HCEC 1CT (cell line): ENCODE data around the gene ISY1.
A peak's percentile ranks its signal among the peaks of the same experiment; 100 is the strongest.
"Not testable (repeated sequence)": the region's sequence is repeated elsewhere in the genome, so short reads cannot be mapped to it uniquely, and the experiment has no call there.

ENCODE experiments used
- DNase-seq: peaks from one replicate; pipeline ENCODE4 v3.0.0-alpha.2; 2017

ISY1 gene

DNA sequence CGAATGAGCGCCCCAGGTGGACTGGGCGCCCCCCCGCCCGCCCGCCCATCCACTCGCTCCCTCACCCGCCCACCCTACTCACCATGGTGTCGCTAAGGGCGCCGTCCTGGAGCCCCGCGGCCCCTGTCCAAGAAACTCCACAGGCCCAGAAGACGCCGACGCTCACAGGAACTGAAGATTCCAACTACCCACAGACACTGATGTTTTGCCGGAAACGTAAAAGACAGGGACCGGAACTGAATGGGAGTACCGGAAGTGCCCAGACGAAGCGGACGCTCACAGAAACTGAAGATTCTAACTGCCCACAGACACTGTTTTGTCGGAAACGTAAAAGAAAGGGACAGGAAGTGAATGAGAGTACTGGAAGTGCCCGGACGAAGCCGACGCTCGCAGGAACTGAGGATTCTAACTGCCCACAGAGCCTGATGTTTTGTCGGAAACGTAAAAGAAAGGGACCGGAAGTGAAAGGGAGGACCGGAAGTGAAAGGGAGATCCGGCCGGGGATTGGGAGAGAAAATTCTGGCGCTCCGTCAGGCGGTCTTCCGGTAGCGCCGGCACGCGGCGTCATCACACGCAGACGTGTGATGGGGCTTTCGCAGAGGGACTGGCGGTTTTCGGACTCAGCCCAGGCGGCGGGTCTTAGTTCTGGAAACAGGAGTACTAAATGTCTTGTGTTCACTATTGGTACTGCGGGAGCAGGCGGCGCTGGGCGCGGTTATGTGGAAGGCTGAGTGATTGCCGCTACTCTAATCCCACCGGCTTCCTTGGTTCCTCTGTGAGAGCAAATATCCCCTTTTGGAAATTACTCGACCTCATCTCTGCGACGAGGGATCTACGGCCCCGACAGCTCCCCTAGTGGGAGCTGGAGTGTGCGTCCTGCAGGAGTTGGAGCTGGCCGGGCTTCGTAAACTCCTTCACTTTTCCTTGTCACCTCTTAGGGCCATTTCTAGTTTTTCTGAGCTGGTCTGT, at the start of gene ISY1:
Gene ISY1 (minus strand): TSS at position 173 of the 969 bp plus-strand sequence. CDS start 88 bp downstream, at position 85.
- DNase-seq, result peak; percentile 98

DNA sequence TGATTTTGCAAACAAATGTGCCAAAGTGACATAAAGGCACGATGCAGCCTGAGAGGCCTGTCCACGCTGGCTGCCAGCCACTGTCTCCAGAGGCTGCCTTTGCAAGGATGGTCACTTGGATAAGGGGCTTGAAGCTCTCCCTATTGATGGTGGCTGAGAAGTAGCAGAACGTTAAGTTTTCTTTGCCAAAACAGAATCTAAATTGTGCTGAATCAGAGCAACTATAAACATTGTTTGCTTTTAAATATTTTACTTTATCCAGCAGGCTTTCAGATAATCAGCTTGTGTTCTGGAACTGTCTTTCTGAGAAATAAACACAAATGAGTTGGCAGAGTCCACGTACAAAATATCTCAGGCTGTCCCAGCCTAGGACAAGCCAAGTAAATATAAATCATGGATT, 46.6 kb upstream of the ISY1 start:
- DNase-seq, result no peak

DNA sequence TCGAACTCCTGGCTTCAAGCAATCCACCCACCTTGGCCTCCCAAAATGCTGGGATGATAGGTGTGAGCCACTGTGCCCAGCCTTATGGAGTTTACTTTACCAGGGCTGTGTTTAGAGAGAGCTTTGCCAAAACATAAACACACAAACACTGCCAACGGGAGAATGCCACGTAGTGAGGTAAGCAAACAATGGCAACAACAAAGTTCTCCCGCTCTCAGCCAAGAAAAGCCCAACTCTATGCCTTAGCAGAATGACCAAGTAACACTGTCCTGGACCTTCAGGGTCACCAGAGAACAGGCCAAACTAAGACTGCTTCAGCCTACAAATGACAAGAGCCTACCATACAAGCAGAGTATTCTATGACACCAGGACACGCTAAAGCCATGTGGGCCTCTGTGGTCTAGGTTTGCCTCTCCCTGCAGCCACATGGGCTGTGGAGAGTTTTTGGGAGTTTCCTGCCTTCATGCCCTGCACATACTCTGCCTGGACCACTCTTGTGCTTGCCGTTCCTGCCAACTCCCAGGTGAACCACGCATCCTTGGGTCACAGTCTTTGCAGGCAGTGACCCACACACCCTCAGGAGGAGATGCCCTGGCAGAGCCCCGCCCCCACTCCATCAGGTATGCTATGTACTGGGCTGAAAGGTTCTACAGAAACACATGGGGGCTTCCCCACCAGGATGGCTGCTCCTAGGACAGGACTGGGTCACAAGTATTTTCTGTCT, 44.4 kb upstream of the ISY1 start:
- no peak for DNase-seq

DNA sequence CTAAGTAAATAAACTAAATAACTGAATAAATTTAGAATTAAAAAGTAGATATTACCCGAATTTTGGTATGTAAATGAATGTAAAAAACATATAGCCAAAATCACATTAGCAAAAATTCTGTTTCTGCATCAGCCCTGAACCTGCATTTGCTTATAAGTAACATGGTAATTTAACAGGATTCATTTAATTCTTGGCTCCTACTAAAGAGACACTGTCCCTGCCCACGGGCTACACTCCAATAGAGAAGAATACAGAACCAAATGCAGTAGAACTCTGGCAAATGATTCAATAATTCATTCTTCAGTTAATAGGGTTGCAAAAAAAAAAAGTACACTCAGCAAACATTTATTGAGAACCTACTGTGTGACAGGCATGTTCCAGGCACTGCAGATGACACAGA, 43.6 kb upstream of the ISY1 start:
- no peak for DNase-seq

DNA sequence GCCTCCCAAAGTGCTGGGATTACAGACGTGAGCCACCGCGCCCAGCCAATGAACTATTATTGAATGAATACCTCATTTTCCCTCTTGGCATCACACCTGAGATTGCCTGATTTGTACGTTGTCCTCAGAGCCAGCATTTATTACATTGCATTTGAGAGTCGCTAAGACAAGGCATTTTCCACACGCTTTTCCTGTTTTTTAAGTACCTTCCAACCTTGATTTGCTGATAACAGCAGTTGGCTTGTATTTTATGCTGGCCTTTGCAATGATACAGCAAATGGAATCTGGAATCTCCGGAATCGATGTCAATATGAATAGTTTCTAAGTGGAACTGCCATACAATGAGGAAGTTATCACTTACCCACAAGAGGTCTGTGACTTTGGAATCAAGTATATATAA, 38.5 kb upstream of the ISY1 start:
- DNase-seq, result no peak

DNA sequence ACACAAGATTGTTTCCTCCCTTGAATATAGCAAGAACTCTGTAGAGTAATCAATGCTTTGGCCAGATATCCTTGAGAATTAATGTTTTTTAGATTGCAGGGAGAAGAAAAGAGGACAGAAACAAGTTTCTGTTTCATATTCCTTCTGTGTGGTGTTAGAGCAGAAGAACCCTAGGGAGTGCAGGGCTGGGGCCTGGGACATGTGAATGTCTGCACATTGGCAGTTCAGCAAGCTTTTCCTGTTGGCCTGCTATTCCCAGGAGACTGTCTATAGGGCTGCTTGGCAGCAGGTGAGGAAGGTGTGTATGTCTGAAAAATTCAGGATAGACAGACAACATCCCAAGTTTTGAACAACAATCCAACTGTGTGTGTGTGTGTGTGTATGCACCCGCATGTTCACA, 36.5 kb upstream of the ISY1 start:
- DNase-seq, result no peak

DNA sequence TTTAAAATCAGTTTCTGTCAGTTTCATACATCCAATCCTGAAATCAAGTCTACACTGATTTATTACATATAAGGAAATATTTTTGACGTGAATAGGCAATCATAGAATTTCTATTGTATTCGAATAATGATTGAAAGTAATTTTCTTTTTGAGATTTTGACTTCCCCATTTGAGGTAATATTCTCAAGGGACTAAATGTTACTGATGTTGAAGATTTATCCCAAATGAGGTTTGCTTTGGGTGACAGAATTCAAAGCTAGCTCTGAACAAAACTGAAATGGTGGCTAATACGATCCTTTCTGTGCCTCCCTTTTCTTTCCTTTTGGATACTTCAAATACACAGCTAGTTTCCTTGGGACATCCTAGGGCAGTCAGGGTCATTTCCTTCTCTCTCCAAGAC, 35.7 kb upstream of the ISY1 start:
- no peak for DNase-seq

DNA sequence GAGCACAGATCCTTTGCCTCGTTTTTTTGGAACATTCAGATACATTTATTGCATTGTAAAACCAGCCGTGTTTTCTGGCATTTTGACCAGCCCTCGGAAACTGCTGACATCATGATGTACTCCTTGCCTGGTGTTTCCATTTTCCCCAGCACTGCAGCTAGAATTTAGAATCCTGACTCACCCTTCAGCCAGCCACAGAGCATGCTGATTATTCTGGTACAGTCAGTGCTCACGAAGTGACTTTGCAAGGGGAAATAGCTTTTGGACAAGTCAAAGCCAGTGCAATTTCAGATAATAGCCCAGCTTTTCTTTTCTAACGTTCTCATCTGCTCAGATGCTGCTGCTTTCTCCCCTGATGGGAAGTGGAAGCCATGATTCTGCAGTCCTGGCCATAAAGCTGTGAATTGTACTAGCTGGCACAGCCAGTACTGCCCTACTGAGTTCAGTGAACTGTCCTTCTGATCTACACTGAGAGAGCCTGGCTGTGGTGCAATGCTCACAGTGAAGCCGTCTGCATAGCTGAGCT, 34.9 kb upstream of the ISY1 start:
- peak; percentile 92 for DNase-seq

DNA sequence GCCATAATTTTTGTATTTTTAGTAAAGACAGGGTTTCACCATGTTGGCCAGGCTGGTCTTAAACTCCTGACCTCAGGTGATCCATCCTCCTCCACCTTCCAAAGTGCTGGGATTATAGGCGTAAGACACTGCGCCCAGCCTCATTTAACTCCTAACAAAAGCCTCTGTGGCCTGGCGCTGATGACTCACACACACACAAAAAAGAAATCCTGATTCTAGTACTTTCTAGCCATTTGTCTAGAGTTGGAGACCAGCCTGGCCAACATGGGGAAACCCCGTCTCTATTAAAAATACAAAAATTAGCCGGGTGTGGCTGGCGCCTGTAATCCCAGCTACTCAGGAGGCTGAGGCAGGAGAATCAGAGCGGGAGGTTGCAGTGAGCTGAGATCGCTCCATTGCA, 28.9 kb upstream of the ISY1 start:
- DNase-seq, result not testable (repeated sequence)

DNA sequence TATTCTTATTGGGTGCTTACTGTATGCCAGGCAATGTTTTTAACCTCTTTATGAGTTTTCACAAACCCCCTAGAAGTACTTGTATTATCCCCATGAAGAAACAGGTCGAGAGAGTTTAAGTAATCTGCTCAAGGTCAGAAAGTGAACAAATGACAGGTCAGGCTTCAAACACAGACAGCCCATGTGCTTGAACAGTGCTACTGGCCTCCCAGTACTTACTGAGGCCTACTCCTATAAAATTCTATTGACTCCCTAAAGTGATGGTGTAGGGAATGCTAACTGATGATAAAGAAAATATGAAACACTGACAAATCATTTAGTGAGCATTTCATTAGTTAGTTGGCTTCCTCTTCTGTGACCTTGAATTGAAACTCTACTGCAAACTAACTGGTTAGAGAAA, 27.0 kb upstream of the ISY1 start:
- no peak for DNase-seq

DNA sequence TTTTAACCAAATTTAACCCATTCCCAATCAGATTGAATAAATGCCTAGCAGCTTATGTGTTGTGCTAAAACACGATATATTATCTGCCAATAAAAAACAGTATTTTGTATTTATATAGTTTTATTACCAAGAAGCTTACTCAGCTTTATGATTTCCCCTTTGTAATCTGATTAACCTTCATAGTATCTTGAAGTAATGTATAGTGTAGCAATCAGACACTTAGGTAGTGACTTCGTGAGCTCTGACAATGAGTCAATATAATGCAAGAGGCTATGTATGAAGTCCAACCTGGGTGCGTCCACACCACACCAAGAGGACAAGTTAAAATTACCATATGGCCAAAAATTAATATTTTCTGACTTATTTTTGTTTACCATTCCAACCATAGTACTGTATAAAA, 24.9 kb upstream of the ISY1 start:
- no peak for DNase-seq

DNA sequence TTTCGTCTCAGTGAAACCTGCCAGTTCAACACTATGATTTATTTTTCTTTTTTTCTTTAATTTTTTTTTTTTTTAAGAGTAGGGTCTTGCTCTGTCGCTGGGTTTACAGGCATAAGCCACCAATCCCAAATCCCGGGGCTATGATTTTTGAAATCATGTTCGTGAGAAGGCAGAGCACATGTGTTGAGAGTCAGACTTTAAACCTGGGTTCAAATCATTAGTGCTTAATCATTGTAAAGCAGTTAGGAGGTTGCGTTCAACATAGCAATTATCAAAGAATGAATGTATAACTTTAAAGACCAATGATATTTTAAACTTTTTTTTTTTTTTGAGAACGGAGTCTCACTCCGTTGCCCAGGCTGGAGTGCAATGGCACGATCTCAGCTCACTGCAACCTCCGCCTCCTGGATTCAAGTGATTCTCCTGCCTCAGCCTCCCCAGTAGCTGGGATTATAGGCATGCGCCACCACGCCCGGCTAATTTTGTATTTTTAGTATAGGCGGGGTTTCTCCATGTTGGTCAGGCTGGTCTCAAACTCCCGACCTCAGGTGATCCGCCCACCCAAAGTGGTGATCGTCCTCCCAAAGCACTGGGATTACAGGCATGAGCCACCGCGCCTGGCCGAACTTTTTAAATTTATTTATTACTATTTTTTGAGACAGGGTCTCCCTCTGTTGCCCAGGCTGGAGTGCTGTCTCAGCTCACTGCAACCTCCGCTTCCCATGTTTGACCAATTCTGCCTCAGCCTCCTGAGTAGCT, 24.1 kb upstream of the ISY1 start:
- not testable (repeated sequence) for DNase-seq

DNA sequence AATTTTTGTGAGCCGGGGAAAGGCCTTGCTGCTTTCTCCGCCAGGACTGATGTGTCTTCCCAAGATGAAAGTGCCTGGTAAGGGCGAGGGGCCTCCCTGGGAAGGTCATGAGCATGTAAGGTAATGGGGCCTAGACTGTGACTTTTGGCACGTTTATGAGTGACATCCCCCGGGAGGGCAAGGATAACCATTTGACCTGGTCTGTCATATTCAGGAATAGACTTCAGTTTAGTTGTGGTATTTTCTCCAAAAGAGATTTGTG, 23.5 kb upstream of the ISY1 start:
- DNase-seq, result no peak

DNA sequence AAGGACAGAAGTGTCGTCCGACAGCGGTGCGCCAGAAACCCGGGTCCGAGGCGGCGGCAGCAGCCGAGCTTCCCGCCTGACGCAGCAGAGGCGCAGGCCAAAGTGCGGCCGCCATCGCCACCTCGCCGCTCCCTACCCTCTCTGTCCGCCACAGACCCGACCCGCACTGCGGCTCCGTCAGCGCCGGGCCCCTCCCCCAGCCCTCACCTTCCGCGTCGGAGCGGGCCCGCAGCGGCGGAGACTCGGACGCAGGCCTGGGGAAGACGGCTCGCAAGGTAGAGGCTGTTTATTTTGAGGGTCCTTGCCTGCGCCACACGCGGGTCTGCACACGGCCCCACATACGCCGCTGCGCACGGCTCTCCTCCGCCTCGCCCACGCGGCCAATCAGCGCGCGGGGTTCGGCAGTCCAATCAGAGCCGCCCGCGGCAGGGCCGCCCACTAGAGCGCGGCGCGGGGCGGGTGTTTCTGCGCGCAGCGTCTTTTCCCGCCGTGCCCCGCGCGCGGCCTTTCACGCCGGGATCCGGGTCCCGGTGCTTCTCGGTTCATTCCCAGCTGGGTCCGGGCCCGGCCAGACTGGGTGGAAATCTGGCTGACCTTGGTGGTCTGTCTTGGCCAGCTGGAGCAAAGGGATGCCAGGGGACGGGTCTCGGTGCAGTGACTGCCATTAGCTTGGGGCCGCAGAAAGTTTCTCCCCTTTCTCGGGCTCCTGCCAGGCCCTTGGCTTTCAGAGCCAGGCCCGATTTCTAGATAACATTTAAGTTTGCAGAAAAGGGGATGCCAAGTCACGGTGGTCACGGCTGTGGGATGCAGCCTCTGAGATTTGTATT, 22.9 kb upstream of the ISY1 start, which contains the start of gene CNBP:
Gene CNBP (minus strand): TSS at position 328 of the 827 bp plus-strand sequence. CDS start 12,139 bp downstream, outside the sequence.
- DNase-seq, result peak; percentile 97

DNA sequence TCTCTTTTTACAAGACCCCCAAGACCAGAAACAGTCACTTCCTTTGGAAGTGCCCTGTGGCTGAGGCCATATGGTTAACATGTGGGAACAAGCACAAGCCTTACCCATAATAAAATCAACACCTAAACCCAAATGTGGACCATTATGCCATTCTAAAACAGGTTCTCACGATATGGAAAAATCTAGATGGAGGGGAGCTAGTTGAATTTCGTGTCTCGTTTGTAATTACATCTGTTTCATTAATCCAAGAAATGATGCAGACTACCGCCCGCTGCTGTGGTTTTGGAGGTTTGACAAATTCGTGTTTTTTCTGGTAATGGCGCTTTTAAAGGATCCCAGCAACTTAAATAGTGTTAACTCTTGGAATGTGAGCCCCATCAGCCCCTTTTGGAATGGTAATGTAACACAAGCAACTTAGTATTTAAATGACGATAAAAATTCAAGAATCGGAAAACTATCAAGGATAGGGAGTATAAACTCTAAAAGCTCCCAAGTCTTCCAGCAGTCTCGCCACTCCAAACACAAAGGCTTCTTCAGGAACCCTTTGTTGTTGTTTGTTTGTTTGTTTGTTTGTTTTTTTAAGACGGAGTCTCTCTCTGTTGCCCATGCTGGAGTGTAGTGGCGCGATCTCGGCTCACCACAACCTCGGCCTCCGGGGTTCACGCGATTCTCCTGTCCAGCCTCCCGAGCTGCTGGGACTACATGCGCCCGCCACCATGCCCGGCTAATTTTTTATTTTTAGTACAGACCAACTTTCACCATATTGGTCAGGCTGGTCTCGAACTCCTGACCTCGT, 21.7 kb upstream of the ISY1 start:
- DNase-seq, result peak; percentile 54

DNA sequence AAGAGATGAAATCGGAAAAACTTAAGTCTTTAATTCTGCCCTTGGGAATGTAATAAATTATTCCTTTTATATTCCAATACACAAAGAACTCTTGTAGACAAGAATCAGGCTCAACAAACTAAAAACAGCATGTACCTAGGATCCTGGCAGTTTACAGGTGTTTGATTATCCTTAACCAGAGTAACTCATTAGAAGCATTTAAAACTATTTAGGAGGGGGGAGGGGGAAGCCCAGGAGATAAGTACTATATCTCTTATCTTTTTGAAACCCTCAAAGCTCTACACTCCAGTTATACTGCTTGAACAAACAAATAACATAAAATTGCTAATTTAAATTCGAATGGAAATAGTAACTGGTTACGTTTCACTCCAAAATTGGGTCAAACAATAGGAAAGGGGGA, 21.0 kb upstream of the ISY1 start:
- DNase-seq, result no peak

DNA sequence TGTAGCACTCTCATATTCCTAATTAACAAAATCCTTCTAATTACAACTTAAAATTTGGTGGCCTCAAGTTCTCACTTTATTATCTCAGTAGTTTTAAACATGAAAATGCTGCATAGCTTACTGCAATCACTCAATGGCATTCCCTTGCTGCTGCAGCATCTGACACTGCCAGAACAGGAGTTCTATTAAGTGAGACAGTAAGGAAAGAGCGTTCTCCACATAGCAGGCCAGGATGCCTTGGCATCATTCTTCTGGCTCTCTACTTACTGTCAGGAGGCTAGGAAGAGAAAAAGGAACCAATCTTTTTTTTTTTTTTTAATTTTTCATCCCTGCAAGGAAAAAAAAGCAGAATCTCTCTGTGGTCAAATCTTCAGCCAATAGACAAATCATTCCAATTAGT, 19.6 kb upstream of the ISY1 start:
- DNase-seq, result peak; percentile 13

DNA sequence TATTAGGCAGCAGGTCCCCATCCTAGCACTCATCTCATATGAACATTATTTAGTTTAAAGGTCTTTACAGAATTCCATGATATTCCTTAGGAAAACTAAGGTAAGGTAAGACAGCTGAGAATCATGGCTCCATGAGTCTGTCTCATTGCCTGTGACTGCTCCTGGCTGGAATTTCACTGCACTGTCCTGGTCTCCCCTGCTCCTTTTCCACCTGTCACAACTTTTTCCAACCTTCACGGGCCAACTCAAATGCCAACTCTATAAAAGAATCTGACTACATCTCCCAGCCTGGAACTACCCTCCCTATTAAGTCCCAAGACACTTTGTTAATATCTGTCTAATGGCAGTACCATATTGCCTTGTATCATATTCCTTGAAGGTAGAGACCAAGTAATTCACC, 15.2 kb upstream of the ISY1 start:
- no peak for DNase-seq

DNA sequence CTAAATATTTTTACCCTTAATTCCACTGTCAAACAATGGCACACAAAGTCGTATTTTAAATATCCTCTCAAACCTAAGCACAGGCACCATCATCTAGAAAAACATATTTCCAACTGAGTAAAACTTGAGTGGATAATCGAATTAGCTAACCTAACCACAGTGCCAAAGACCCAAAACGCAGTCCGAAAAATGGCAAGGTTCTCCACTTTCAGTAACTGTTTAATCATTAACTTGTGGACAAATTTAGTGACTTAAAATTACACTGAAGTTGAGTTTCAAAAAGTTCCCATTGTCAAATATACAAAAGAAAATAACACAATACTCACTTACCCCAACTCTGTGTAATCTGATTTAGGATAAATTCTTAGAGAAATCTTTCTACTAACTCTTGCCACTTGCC, 12.9 kb upstream of the ISY1 start:
- no peak for DNase-seq

DNA sequence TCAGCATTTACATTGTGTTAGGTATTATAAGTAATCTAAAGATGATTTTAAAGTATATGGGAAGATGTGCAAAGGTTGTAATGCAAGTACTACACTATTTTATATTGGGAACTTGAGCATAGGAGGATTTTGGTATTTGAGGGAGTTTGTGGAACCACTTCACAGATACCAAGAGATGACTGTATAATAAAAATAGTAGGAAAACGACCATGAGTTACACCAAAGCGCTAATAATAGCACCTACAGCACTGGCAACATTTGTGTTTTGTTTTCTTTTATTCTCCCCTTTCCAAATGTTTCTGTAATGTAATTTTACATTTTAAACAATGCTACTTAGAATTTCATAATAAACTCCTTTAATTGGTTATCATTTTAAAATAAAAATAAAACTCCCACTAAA, 12.3 kb upstream of the ISY1 start:
- DNase-seq, result no peak

DNA sequence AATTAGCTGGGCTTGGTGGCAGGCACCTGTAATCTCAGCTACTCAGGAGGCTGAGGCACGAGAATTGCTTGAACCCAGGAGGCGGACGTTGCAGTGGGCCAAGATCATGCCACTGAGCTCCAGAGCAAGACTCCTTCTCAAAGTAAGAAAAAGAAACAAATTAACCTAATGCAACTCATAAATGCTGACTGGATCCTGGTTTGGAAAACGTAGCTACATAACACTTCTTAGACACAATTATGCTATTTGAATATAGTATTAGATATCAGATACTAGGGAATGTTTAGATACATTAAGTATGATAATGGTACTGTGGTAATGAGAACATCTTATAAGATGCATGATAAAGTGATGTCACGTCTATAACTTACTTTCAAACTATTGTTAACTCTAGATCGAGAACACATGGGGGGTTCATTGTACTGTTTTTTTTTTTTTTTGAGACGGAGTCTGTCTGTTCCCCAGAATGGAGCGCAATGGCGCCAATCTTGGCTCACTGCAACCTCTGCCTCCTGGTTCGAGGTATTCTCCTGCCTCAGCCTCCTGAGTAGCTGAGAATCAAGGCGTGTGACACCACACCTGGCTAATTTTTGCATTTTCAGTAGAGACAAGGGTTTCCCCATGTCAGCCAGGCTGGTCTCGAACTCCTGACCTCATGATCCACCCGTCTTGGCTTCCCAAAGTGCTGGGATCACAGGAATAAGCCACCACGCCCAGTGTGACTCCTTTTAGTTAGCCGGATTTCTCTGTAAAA, 5.9 kb upstream of the ISY1 start:
- DNase-seq, result no peak
